DND-41 (cell line): ENCODE results near the gene ITPR2.

Experiments used
- ATAC-seq: fragments of 200-7000 bp; cut with Tn5 transposase; 3 replicates; pipeline ENCODE4 v1.9.1; 2021; ENCODE audit warnings: low read depth; ENCODE audit not compliant: insufficient read depth
- DNase-seq: peaks from one replicate; pipeline ENCODE4 v3.0.0-alpha.2; 2020
- H2AFZ ChIP-seq: 2 replicates; pipeline ENCODE4 v1.6.0; 2012; ENCODE audit warnings: low read depth, low read length
- H3K27ac ChIP-seq: 2 replicates; pipeline ENCODE4 v1.5.1; 2012; ENCODE audit warnings: low read length, inconsistent platforms
- H3K27me3 ChIP-seq: fragments of 200-600 bp; sonication (generic); 2 replicates; pipeline ENCODE4 v1.6.0; 2012; ENCODE audit warnings: low read length, mild to moderate bottlenecking, inconsistent platforms; ENCODE audit not compliant: insufficient read depth, poor library complexity
- H3K36me3 ChIP-seq: 2 replicates; pipeline ENCODE4 v1.5.1; 2012; ENCODE audit warnings: low read length, inconsistent platforms; ENCODE audit not compliant: insufficient read depth
- H3K4me1 ChIP-seq: 2 replicates; pipeline ENCODE4 v1.5.1; 2012; ENCODE audit warnings: mild to moderate bottlenecking, low read length; ENCODE audit not compliant: insufficient read depth
- H3K4me2 ChIP-seq: 2 replicates; pipeline ENCODE4 v1.6.0; 2012; ENCODE audit warnings: mild to moderate bottlenecking, moderate library complexity, low read length, inconsistent platforms; ENCODE audit not compliant: insufficient read depth
- H3K4me3 ChIP-seq, 2 experiments: fragments of 200-600 bp in 1 of 2; shearing (Covaris generic) in 1 of 2; 2 replicates each; pipeline ENCODE4 v1.5.1; 2012 to 2016; ENCODE audit warnings: inconsistent platforms in 2 of 2, low read length in 2 of 2, mild to moderate bottlenecking in 2 of 2, low read depth in 1 of 2, moderate library complexity in 1 of 2
- H3K79me2 ChIP-seq: 2 replicates; pipeline ENCODE4 v1.6.0; 2012; ENCODE audit warnings: low read length, inconsistent platforms; ENCODE audit not compliant: insufficient read depth
- H3K9ac ChIP-seq: 2 replicates; pipeline ENCODE4 v1.6.0; 2012; ENCODE audit warnings: low read depth, mild to moderate bottlenecking, inconsistent platforms, low read length, moderate library complexity
- H3K9me3 ChIP-seq: 2 replicates; pipeline ENCODE4 v1.5.1; 2012; ENCODE audit warnings: low read length, moderate library complexity, mild to moderate bottlenecking, inconsistent platforms; ENCODE audit not compliant: insufficient read depth, severe bottlenecking
- H4K20me1 ChIP-seq: 2 replicates; pipeline ENCODE4 v1.6.0; 2012; ENCODE audit warnings: low read length; ENCODE audit not compliant: insufficient read depth
- CTCF ChIP-seq: IDR thresholded peaks from 2 replicates; pipeline ENCODE4 v1.5.1; 2012; ENCODE audit warnings: borderline replicate concordance, low read length, moderate library complexity, mild to moderate bottlenecking; ENCODE audit not compliant: poor library complexity, severe bottlenecking; ENCODE audit errors: extremely low read depth
- EZH2 ChIP-seq: IDR thresholded peaks from 3 replicates; pipeline ENCODE4 v1.6.1; 2012; ENCODE audit warnings: borderline replicate concordance, low read depth, mild to moderate bottlenecking, moderate library complexity, low read length, inconsistent platforms; ENCODE audit not compliant: severe bottlenecking

The ITPR2 gene

GRCh38 chr12:26691234-26691970, 141.6 kb downstream of the ITPR2 start:
- Histone ChIP-seq H3K4me1 (no peaks in the 10 kb centered on the region), H3K36me3 (peaks cover 49% of the 10 kb centered on the region; the same call in 1 of the 2 replicates), H3K4me3 (no peak overlapping the region), H3K27ac (no peak overlapping the region), H2AFZ (no peak overlapping the region), H3K4me2 (no peak overlapping the region), H3K79me2 (no peaks in the 10 kb centered on the region), H3K27me3 (no peaks in the 10 kb centered on the region), H3K9me3 (no peaks in the 10 kb centered on the region), H4K20me1 (no peaks in the 10 kb centered on the region), H3K9ac (no peak overlapping the region)
- no peak; the same call in 2 of the 3 replicates for ATAC-seq
- DNase-seq: no peak
- no peak for TF ChIP-seq EZH2
- TF ChIP-seq CTCF: no peak

- ATAC-seq: no peak
- DNase-seq: no peak
- no peak overlapping the region for H3K9ac ChIP-seq
- H3K27ac ChIP-seq: no peak overlapping the region
- no peaks in the 10 kb centered on the region for H3K4me1 ChIP-seq
- H3K9me3 ChIP-seq: no peaks in the 10 kb centered on the region
- no peak overlapping the region for H3K4me3 ChIP-seq
- H3K27me3 ChIP-seq: no peaks in the 10 kb centered on the region
- no peaks in the 10 kb centered on the region for H4K20me1 ChIP-seq
- H3K79me2 ChIP-seq: no peaks in the 10 kb centered on the region
- H3K36me3 ChIP-seq: peaks cover 45% of the 10 kb centered on the region; the same call in 1 of the 2 replicates
- TF ChIP-seq CTCF: no peak
- no peak overlapping the region for H3K4me2 ChIP-seq
- H2AFZ ChIP-seq: no peak overlapping the region
Observed at GRCh38 chr12:26690601-26691000, 142.4 kb downstream of the ITPR2 start.

GRCh38 chr12:26689281-26689841, 143.6 kb downstream of the ITPR2 start:
- H3K4me2 ChIP-seq: no peak overlapping the region

More at GRCh38 chr12:26689281-26689841, 143.6 kb downstream of the ITPR2 start:
- no peak overlapping the region for H2AFZ ChIP-seq
- no peaks in the 10 kb centered on the region for H3K4me1 ChIP-seq
- no peaks in the 10 kb centered on the region for H3K9me3 ChIP-seq
- no peaks in the 10 kb centered on the region for H4K20me1 ChIP-seq
- no peak for ATAC-seq
- H3K36me3 ChIP-seq: peaks cover 47% of the 10 kb centered on the region; the same call in 1 of the 2 replicates
- TF ChIP-seq CTCF: no peak
- no peak overlapping the region for H3K9ac ChIP-seq
- DNase-seq: no peak
- no peaks in the 10 kb centered on the region for H3K79me2 ChIP-seq
- no peaks in the 10 kb centered on the region for H3K27me3 ChIP-seq
- H3K27ac ChIP-seq: no peak overlapping the region
- H3K4me3 ChIP-seq: no peak overlapping the region
